Activated CD4-positive, alpha-beta T cell treated with anti-CD3 and anti-CD28 coated beads, Interleukin-2, amount 50 U/mL, for 48 hours (primary cell): Measurements from ENCODE around the gene MST1R.
"Not testable (repeated sequence)": the region's sequence is repeated elsewhere in the genome, so short reads cannot be mapped to it uniquely, and the experiment has no call there.

Source experiments
- DNase-seq, 2 experiments: peaks; one replicate each; pipeline ENCODE4 v3.0.0-alpha.2; 2020

Gene MST1R

GRCh38 chr3:49911124-49911420 is 7.4 kb upstream of the MST1R start:
- no peak for DNase-seq

- DNase-seq = no peak
Measured at GRCh38 chr3:49910409-49911123, 6.9 kb upstream of the MST1R start.

- no peak for DNase-seq
Measured at GRCh38 chr3:49908373-49909199, 4.9 kb upstream of the MST1R start.

- peak; percentile 53 to 55 for DNase-seq
Measured at GRCh38 chr3:49906073-49906743, 2.5 kb upstream of the MST1R start.

DNA sequence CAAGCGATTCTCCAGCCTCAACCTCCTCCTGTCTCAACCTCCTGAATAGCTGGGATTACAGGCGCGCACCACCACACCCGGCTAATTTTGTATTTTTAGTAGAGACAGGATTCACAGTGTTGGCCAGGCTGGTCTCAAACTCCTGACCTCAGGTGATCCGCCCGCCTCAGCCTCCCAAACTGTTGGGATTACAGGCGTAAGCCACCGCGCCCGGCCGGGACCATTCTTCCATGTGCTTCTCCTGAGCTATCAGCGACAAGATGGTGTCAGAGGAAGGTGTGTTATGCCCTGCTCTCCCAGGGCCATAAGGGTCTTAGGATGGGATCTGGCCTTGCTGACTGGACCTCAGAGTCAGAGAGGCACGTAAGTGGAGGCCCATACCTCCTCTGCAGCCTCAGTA is 775 bp upstream of the MST1R start:
- DNase-seq = not testable (repeated sequence)

GRCh38 chr3:49902511-49903345 is 945 bp downstream of the MST1R start:
- no peak for DNase-seq

DNA sequence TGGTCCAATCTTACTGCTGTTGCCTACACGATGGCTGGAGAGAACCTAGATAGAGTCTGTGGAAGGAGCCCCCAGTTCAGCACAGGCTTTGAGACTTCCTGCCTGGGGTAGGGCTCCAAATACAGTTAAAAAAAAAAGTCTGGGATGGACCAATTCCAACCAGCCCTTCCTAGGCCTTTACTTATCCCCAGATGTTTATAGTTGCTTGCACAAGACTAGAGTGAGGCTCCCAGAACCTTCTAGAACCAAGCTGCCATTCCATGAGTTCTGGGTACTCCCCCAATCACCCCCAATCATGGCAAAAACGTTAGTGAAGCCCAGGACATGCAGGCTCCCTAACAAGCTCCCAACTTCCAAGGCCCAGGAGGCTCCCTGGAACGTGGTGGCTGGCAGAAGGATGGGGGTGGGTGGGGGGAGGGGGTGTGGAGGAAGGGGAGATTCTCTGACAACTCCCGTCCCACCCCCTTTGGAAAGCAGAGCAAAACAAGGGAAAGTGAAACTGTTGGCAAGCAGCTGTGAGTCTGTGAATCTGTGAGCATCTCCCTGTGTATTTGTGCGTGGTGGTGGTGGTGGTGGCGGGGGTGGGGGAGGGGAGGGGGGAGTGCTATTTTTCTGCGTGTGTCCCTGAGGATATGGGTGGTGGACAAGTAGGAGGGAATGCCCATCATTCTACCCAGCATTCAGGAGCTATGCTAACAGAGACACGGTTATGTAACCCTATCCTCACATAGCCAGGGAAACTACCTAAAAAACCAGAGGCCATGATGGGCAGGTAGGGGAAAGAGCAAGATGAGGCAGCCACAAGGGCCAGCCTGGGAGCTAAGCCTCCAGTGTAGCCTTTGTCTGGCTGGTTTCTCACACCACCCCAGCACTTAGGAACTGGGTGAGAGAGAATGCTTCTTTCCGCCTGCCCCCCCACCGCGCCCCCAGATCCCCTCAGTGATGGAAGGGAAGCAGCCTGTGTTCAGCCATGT is 2.0 kb downstream of the MST1R start:
- no peak for DNase-seq

GRCh38 chr3:49900491-49901153 is 3.1 kb downstream of the MST1R start:
- DNase-seq = no peak

- DNase-seq = no peak
Measured at GRCh38 chr3:49899815-49900214, 3.9 kb downstream of the MST1R start.

GRCh38 chr3:49898991-49899390 is 4.7 kb downstream of the MST1R start:
- DNase-seq = no peak

GRCh38 chr3:49896345-49896744 is 7.3 kb downstream of the MST1R start:
- no peak for DNase-seq

- no peak for DNase-seq
Measured at GRCh38 chr3:49895791-49896190, 7.9 kb downstream of the MST1R start.

GRCh38 chr3:49889296-49889695 is 14.4 kb downstream of the MST1R start:
- no peak for DNase-seq

DNA sequence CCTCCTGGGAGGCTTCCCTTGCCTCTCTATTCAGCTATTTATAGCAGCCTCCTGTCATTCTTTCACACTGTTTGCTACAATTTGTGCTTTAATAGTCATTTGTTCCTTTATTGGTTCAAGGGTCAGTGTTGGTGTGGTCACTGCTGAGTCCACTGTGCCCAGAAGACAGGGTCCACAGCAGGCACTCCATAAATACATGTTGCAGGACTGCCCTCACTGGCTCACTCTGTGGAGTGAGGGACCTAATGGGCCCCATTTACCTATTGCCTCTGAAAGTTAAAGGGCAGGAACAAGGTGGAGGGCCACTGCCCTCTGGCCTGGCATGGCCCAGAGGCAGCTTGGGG is 16.8 kb downstream of the MST1R start:
- no peak for DNase-seq

GRCh38 chr3:49883998-49884397 is 19.7 kb downstream of the MST1R start:
- DNase-seq = no peak

DNA sequence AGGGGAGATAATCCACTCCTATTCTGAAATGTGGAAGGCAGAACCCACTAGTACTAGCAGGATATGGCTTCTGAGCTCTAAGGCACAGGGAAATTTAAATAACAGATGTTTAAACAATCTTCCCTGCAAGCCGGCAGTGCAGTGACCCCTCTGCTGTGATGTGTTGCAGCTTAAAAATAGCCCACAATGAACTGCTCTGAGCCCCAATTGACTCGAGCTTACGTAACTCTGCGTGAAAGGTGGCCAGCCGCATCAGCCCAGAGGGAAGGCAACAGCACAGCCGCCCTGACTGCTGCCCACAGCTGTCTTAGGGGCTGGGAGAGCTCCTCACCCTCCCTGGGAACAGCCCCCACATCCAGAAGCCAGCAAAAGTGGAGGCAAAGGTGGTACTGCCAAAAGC is 21.5 kb downstream of the MST1R start:
- no peak for DNase-seq

GRCh38 chr3:49880581-49881315 is 22.9 kb downstream of the MST1R start:
- no peak for DNase-seq

GRCh38 chr3:49879721-49880120 is 24.0 kb downstream of the MST1R start:
- no peak for DNase-seq

- DNase-seq = no peak
Measured at GRCh38 chr3:49878686-49879085, 25.0 kb downstream of the MST1R start.

DNA sequence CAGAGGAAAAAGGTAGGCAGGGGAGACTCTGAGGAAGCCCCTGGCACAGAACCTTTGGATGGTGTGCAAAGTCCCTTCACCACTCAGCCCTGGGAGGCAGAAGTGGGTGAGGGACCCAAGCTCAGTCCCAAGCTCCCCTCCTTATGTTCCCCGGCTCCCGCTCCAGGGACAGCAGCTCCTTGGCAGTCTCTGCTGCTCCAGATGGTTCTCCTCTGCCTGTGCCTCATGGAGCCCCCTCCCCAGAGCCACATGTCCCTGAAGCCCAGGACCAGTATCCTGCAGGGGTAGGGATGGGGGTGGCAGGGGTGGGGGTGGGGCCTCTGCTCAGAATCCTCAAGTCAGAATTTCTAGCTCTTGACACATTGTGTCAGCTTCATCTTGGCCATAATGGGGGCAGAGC is 26.0 kb downstream of the MST1R start:
- no peak for DNase-seq

DNA sequence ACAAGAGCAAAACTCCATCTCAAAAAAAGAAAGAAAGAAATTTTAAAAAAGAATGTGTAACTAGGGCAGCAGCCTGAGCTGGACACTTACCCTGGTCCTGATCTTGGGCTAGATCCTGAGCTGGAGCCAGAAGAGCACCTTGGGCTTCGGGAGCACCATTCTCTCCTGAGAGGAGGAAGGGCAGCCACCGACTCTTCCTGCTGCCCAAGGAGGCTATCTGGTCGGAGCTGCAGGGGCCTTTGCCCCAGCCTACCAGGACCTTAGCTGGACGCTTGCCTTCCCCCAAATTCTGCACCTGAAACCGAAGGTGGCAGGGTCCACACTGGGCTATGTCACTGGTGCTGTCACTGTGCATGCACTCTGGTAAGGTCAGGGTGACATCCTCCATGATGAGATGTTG is 27.1 kb downstream of the MST1R start:
- DNase-seq = no peak
